Activated CD8-positive, alpha-beta memory T cell treated with anti-CD3 and anti-CD28 coated beads, Interleukin-2, amount 50 U/mL, for 4 hours (primary cell): Measurements from ENCODE around the gene GSTT2.

Experiments used
- DNase-seq: peaks from one replicate; pipeline ENCODE4 v3.0.0-alpha.2; 2020

Gene GSTT2

DNA sequence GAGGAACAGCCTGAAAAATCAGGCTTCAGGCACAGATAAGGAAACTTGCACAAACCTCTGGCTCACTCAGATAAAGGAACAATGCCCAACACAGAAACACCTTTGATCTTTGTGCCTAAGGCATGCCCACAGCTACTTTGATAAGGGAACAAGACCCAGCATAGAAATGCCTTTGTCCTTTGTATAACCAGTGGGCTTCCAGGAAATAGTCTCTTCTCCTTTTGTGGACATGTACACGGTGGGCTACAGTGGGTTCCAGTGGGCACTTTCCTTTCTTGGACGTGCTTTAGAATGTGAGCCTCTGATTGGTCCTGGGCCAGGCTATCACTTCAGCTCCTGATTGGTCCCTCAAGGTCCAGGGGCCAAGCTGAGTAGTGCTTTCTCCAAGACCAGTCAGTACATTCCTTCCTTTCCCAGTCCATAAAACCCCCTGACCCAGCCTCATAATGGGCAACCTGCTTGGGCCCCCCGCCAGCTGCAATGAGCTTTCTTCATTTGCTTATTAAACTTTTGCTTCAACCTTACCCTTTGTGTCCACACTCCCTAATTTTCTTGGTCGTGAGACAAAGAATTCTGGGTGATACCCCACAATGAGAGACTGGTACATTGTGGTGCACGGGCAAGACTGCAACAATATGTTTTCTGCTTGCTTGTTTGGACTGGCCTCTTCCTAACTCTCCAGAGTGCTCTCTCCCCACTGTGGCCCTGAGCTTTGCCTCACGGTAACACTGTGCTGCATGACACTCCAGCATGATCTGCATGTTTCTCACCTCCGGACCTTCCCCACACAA is 29.5 kb downstream of the GSTT2 start:
- DNase-seq, result no peak

DNA sequence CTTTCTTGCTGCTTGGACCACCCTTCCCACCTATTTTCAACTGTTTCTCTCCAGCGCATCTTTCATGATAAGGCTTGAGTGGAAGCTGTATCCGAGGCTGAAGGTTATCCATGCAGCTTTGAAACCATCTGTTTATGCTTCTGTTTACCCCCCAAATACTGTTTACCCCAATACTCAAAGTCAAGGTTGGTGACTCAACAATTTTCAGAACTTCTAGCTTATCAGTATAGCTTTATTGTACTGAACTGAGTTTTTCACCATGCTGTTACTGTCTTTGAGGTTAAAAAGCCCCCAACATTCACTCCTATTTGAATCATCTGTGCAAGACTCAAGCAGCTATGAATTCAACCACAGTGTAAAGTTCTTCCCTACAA is 30.1 kb downstream of the GSTT2 start:
- no peak for DNase-seq

DNA sequence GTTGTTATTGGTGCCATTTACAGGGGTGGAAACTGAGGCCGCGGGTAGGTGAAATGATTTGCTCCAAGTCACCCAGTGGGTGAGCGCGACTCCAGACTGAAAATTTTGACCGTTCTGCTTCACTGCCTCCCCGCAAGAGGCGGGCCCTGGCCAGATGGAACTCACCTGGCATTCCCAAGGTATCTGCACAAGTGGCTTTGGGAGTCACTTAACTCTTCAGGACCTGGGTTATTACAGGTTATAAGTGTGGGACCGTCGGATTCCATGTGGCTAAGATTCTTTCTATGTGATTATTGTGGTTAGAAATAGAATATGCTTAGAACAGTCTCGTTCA is 31.8 kb downstream of the GSTT2 start:
- DNase-seq, result no peak

DNA sequence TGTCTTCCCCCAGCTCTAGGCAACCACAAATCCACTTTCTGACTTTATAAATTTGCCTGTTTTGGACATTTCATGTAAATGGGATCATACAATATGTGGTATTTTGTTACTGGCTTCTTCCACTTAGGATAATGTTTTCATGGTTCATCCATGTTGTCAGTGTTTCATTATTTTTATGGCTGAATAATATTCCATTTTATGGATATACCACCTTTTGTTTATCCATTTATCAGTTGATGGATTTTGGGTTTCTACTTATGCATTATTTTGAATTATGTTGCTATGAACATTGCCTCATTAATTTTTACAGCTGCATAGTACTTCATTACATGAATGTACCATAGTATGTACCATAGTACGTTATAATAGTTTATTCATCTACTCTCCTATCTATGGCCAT is 36.2 kb downstream of the GSTT2 start:
- DNase-seq, result no peak

DNA sequence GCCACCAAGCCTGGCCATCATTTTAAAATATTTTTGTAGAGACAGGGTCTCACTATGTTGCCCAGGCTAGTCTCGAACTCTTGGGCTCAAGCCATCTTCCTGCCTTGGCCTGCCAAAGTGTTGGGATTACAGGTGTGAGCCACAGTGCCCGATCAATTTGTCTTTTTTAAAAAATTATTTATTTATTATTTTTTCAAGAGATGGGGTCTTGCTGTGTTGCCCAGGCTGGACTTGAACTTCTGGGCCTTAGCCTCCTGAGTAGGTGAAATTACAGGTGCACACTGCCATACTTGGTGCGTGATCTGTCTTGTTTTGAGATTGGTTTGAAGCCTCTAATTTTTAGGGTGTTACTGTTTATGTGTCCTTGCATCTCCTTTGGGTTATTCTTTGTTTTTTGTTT is 41.4 kb downstream of the GSTT2 start:
- DNase-seq, result no peak

DNA sequence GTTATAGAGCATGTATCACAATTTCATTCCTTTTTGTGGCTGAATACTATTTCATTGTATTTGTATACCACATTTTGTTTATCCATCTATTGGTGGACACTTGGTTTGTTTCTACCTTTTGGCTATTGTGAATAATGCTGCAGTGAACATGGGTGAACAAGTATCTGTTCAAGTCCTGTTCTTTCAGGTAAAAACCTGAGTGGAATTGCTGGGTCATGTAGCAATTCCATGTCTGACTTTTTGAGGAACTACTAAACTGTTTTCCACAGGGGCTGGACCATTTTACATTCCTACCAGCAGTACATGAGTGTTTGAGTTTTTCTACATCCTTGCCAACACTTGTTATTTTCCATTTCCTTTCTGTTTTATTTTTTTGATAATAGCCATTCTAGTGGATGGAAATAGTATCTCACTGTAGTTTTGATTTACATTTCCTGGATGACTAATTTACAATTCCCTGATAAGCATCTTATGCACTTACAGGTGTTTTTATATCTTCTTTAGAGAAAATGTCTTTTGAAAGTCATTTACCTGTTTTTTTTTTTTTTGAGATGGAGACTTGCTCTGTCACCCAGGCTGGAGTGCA is 43.4 kb downstream of the GSTT2 start:
- DNase-seq, result no peak

DNA sequence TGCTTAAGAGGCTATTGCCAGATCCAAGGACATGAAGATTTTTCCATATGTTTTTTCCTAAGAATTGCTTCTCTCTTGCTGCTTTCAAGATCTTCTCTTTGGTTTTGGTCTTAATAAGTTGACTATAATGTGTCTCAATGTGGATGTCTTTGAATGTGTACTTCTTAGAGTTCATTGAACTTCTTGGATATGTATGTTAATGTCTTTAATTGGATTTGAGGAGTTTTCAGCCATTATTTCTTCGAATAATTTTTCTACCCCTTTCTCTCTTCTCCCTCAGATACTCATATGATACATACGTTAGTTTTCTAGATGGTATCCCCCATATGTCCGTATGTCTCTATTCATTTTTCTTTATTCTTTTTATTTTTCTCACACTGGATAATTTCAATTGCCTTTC is 44.4 kb downstream of the GSTT2 start:
- no peak for DNase-seq

DNA sequence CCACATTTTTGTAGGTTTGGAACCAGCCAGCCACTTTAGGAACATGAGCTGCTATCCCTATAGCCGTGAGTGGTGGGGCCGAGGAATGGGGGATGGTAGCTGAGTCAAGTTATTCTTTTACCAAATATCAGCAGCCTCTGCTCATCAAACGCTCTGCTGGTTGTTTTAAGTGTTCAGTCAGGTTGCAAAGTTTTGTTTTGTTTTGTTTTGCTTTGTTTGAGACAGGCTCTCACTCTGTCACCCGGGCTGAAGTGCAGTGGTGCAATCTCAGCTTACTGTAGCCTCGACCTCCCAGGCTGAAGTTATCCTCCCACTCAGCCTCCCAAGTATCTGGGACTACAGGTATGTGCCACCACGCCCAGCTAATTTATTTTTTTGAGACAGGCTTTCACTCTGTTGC is 45.5 kb downstream of the GSTT2 start:
- DNase-seq, result no peak

GRCh38 chr22:24026056-24026455 is 46.1 kb downstream of the GSTT2 start:
- no peak for DNase-seq

DNA sequence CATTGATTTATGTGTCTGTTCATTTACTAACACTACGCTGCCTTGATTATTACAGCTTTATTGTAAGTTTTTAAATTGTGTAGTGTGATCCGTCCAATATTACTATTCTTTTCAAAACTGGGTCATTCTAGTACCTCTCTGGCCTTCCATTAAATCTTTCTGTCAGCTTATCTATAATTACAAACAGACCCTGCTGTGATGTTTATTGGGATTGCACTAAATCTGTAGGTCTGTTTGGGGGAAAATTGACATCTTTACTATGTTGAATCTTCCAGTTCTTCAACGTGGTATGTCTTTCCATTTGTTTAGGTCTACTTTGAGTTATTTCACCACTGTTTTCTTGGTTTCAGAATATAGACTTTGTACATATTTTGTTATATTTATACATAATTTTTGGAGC is 46.8 kb downstream of the GSTT2 start:
- no peak for DNase-seq

- no peak for DNase-seq
Observed at GRCh38 chr22:24027389-24027975, 47.5 kb downstream of the GSTT2 start.

- DNase-seq, result no peak
Observed at GRCh38 chr22:24027991-24028390, 48.1 kb downstream of the GSTT2 start.

- no peak for DNase-seq
Observed at GRCh38 chr22:24028533-24028932, 48.6 kb downstream of the GSTT2 start.

- no peak for DNase-seq
Observed at GRCh38 chr22:24029304-24029703, 49.4 kb downstream of the GSTT2 start.

DNA sequence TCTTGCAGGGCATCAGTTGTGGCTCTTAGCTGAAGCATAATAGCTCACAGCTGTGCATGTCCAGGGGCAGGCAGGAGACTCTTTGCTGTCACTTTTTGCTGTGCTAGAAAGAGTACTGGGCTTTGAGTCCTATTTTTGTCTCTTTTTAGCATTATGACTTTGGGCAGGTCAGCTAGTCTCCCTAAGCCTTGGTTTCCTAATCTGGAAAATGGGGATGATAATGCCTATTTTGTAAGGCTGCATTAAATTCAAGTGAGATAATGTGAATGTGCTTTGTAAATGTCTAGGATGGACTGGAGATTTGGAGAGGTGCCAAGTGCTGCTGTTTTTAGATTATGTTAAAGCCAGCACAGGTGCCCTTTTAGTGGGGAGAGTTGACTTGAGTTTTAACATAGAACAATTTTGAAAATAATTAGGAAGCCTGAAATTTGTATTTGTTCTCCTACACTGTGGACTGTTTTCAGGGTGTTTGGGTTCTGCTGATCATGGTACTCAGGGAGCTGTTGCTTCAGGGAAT is 50.3 kb downstream of the GSTT2 start:
- no peak for DNase-seq
